GM18867 (cell line): ENCODE results near the gene NOD1.

ENCODE experiments used
- ATAC-seq: cut with Tn5 transposase; IDR thresholded peaks from one replicate; pipeline ENCODE4 v1.9.1; 2021; ENCODE audit warnings: mild to moderate bottlenecking, moderate library complexity; ENCODE audit not compliant: unreplicated experiment

Gene NOD1

GRCh38 chr7:30379741-30380140 is 98.8 kb downstream of the NOD1 start:
- ATAC-seq: no peak

- ATAC-seq: no peak
Measured at GRCh38 chr7:30379131-30379530, 99.5 kb downstream of the NOD1 start.

- no peak for ATAC-seq
Measured at GRCh38 chr7:30378275-30378674, 100.3 kb downstream of the NOD1 start.
